Measurements from ENCODE around the gene TP53TG5. TPM values are rescaled to one million over a fixed set of nuclear protein-coding genes. Genes with fewer than 3 reads are reported as not detected.

The TP53TG5 gene
- total RNA-seq, 1 experiment from 2014 or later, result 0.85 TPM

- TF ChIP-seq, protein P1, sequence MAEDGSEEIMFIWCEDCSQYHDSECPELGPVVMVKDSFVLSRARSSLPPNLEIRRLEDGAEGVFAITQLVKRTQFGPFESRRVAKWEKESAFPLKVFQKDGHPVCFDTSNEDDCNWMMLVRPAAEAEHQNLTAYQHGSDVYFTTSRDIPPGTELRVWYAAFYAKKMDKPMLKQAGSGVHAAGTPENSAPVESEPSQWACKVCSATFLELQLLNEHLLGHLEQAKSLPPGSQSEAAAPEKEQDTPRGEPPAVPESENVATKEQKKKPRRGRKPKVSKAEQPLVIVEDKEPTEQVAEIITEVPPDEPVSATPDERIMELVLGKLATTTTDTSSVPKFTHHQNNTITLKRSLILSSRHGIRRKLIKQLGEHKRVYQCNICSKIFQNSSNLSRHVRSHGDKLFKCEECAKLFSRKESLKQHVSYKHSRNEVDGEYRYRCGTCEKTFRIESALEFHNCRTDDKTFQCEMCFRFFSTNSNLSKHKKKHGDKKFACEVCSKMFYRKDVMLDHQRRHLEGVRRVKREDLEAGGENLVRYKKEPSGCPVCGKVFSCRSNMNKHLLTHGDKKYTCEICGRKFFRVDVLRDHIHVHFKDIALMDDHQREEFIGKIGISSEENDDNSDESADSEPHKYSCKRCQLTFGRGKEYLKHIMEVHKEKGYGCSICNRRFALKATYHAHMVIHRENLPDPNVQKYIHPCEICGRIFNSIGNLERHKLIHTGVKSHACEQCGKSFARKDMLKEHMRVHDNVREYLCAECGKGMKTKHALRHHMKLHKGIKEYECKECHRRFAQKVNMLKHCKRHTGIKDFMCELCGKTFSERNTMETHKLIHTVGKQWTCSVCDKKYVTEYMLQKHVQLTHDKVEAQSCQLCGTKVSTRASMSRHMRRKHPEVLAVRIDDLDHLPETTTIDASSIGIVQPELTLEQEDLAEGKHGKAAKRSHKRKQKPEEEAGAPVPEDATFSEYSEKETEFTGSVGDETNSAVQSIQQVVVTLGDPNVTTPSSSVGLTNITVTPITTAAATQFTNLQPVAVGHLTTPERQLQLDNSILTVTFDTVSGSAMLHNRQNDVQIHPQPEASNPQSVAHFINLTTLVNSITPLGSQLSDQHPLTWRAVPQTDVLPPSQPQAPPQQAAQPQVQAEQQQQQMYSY (CRISPR knock-in tag; IDR thresholded peaks at IDR 0.05), result no peak
- no peak for TF ChIP-seq E2F5 (CRISPR knock-in tag; IDR thresholded peaks at IDR 0.05)
- no peak for TF ChIP-seq NR1H2 (CRISPR knock-in tag; IDR thresholded peaks at IDR 0.05)
- TF ChIP-seq GABPB1 (CRISPR knock-in tag; IDR thresholded peaks at IDR 0.05), result no peak
- TF ChIP-seq TEAD1 (CRISPR knock-in tag; IDR thresholded peaks at IDR 0.05), result no peak
- TF ChIP-seq, protein P2, sequence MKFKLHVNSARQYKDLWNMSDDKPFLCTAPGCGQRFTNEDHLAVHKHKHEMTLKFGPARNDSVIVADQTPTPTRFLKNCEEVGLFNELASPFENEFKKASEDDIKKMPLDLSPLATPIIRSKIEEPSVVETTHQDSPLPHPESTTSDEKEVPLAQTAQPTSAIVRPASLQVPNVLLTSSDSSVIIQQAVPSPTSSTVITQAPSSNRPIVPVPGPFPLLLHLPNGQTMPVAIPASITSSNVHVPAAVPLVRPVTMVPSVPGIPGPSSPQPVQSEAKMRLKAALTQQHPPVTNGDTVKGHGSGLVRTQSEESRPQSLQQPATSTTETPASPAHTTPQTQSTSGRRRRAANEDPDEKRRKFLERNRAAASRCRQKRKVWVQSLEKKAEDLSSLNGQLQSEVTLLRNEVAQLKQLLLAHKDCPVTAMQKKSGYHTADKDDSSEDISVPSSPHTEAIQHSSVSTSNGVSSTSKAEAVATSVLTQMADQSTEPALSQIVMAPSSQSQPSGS (CRISPR knock-in tag; IDR thresholded peaks at IDR 0.05; ENCODE audit: borderline replicate concordance, low read depth), result no peak
- TF ChIP-seq ZNF425 (CRISPR knock-in tag; conservative IDR thresholded peaks at IDR 0.05), result no peak
- TF ChIP-seq ZNF281 (CRISPR knock-in tag; IDR thresholded peaks at IDR 0.05), result no peak
- no peak for TF ChIP-seq CREM (CRISPR knock-in tag; IDR thresholded peaks at IDR 0.05)
- TF ChIP-seq RELA (CRISPR knock-in tag; IDR thresholded peaks at IDR 0.05; ENCODE audit: borderline replicate concordance), result no peak
- no peak for TF ChIP-seq EMX1 (CRISPR knock-in tag; IDR thresholded peaks at IDR 0.05)
- TF ChIP-seq ZNF263 (CRISPR knock-in tag; IDR thresholded peaks at IDR 0.05; ENCODE audit: low read depth), result no peak
- no peak for TF ChIP-seq TEAD4 (CRISPR knock-in tag; IDR thresholded peaks at IDR 0.05)
- TF ChIP-seq ETV6 (CRISPR knock-in tag; IDR thresholded peaks at IDR 0.05), result no peak
- TF ChIP-seq, protein P3, sequence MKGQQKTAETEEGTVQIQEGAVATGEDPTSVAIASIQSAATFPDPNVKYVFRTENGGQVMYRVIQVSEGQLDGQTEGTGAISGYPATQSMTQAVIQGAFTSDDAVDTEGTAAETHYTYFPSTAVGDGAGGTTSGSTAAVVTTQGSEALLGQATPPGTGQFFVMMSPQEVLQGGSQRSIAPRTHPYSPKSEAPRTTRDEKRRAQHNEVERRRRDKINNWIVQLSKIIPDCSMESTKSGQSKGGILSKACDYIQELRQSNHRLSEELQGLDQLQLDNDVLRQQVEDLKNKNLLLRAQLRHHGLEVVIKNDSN (CRISPR knock-in tag; IDR thresholded peaks at IDR 0.05), result no peak
- Mint-ChIP-seq H3K4me1 (no peaks in the 10 kb centered on the region), H3K36me3 (peaks cover 27% of the 10 kb centered on the region), H3K27ac (no peak overlapping the region), H3K4me3 (no peak overlapping the region), H3K27me3 (ENCODE audit: low read depth) (no peaks in the 10 kb centered on the region), H3K9me3 (no peaks in the 10 kb centered on the region)
- POLR2A ChIA-PET, result no interaction called here
- CTCF ChIA-PET, result interaction anchor here (0.5 to 5.1 kb wide), 3 partner anchors 11 to 212 kb away, joined by 3 to 18 read pairs (median 18); no protein-coding TSS in a partner anchor
- ATAC-seq, result no peak
- DNase-seq (ENCODE audit: low spot score), result no peak
These were observed 48.3 kb upstream of the TP53TG5 start for GRCh38 chr20:45426320-45427016.
